C4-2B (cell line): Measurements from ENCODE around the gene TASP1.

Source experiments
- H3K27ac ChIP-seq: fragments of 450-650 bp; 2 replicates; pipeline ENCODE4 v1.5.1; 2017
- CTCF ChIP-seq: fragments of 450-650 bp; conservative IDR thresholded peaks from 2 replicates; pipeline ENCODE4 v1.5.1; 2017; ENCODE audit warnings: mild to moderate bottlenecking
- ZFX ChIP-seq: fragments of 450-650 bp; IDR thresholded peaks from 2 replicates; pipeline ENCODE4 v1.6.1; 2017

TASP1 gene

DNA sequence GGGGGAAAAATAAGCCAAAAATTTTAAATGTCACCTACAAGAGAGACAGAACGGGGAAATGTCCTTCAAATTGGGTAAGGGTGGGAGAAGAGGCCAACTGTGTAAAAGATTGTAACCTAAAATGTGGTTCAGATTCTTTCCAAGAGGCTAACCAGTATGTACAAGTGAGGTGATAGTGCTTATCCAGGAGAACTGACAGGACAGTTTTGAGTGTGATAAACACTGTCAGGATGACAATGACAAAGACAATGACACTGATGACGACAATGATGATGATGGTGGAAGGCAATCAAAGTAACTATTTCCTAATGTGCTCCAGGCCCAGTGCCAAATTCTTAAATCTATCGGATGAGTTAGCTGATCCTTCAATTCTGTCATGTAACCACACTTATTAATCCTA lies 57.3 kb downstream of the TASP1 start:
- H3K27ac ChIP-seq, result no peak overlapping the region
- TF ChIP-seq CTCF (no peak), ZFX (no peak)

DNA sequence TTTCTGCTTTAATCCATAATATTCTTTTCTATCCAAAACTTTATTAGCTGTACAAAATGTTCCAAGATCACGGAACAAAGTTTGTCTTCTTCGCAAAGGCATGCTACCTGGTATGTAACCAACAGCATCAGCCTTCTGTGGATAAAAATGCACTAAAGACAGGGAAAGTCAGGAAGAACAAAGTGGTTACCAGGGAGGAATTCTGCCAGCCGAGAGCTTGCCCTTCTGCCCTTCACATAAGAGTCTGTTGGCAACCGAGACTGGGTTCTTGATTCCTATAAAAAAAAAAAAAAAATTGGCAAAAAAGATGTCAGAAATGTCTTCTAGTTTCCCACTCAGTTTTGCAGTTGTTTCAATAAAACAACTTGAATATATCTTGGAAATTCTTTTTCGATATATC lies 58.0 kb downstream of the TASP1 start:
- TF ChIP-seq ZFX (no peak), CTCF (no peak)
- no peak overlapping the region for H3K27ac ChIP-seq

GRCh38 chr20:13574071-13574470 lies 64.7 kb downstream of the TASP1 start:
- TF ChIP-seq ZFX (no peak), CTCF (no peak)
- no peak overlapping the region for H3K27ac ChIP-seq

GRCh38 chr20:13571662-13572061 lies 67.1 kb downstream of the TASP1 start:
- no peak overlapping the region for H3K27ac ChIP-seq
- no peak for TF ChIP-seq ZFX
- TF ChIP-seq CTCF, result no peak

GRCh38 chr20:13567663-13568062 lies 71.1 kb downstream of the TASP1 start:
- H3K27ac ChIP-seq, result no peak overlapping the region
- TF ChIP-seq CTCF (no peak), ZFX (no peak)

GRCh38 chr20:13563854-13564253 lies 74.9 kb downstream of the TASP1 start:
- no peak overlapping the region for H3K27ac ChIP-seq
- TF ChIP-seq ZFX, result no peak
- no peak for TF ChIP-seq CTCF

DNA sequence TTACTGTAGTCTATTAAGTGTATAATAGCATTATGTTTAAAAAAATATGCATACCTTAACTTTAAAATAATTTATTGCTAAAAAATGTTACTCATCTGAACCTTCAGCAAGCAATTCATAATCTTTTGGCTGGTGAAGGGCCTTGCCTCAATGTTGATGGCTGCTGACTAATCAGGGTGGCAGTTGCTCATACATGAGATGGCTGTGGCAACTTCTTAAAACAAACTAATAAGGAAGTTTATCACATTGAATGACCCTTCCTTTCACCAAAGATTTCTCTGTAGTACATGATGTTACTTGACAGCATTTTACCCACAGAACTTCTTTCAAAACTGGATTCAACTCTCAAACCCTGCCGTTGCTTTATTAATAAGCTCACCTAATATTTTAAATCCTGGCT lies 84.0 kb downstream of the TASP1 start:
- no peak overlapping the region for H3K27ac ChIP-seq
- no peak for TF ChIP-seq CTCF
- no peak for TF ChIP-seq ZFX

DNA sequence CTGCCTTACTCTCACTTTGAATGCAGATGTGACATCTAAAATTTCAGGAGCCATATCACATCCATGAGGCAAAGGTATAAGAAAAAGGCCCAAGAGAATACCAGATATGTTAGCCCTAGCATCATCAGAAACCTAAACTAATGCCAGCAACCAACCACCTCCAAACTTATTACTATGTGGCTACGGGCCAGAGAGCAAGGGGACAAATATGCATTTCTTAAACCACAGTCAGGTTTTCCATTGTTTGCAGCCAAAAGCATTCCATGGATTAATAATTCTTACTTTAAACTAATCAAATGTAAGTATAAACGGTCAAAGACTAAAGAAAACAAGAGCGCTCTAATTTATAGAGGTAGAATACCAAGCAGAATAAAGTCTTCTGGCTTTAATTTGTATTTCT lies 84.7 kb downstream of the TASP1 start:
- TF ChIP-seq CTCF, result no peak
- no peak for TF ChIP-seq ZFX
- H3K27ac ChIP-seq, result no peak overlapping the region
